CD4-positive, alpha-beta memory T cell (primary cell): ENCODE data around the gene FABP6. TPM values are rescaled to one million over a fixed set of nuclear protein-coding genes. Genes with fewer than 3 reads are reported as not detected.

ENCODE experiments used
- CTCF ChIA-PET: fragments of 350-600 bp; sonication (Branson Sonifier 250); formaldehyde crosslinking; loops from one replicate; lab custom pipeline; 2021; ENCODE audit warnings: inconsistent platforms; ENCODE audit not compliant: partially characterized antibody; lab: Charles Lee
- POLR2A ChIA-PET: fragments of 350-600 bp; sonication (Branson Sonifier 250); formaldehyde crosslinking; loops from one replicate; lab custom pipeline; 2021; ENCODE audit not compliant: partially characterized antibody; lab: Charles Lee
- DNase-seq, 5 donors: peaks; one replicate each; pipeline versions ENCODE4 v3.0.0 to v3.0.0-alpha.2; 2020 to 2022; ENCODE audit warnings: mixed read lengths in 1 of 5
- H3K27ac ChIP-seq: one replicate; pipeline ENCODE4 v1.7.0; 2013; ENCODE audit warnings: low read depth, low read length
- H3K27me3 ChIP-seq: 2 replicates; pipeline ENCODE4 v1.7.0; 2013; ENCODE audit warnings: mild to moderate bottlenecking, low read length, moderate library complexity; ENCODE audit not compliant: insufficient read depth
- H3K36me3 ChIP-seq: 2 replicates; pipeline ENCODE4 v1.7.0; 2013; ENCODE audit warnings: mild to moderate bottlenecking, low read length, moderate library complexity; ENCODE audit not compliant: insufficient read depth
- H3K4me1 ChIP-seq: 2 replicates; pipeline ENCODE4 v1.7.0; 2013; ENCODE audit warnings: mild to moderate bottlenecking, low read length, moderate library complexity; ENCODE audit not compliant: insufficient read depth
- H3K4me3 ChIP-seq, 2 donors: one replicate each; pipeline ENCODE4 v1.7.0; 2013; ENCODE audit warnings: low read length in 2 of 2, mild to moderate bottlenecking in 1 of 2
- H3K9me3 ChIP-seq, 2 donors: one replicate each; pipeline ENCODE4 v1.7.0; 2013; ENCODE audit warnings: low read length in 2 of 2, control low read depth in 1 of 2; ENCODE audit not compliant: control insufficient read depth in 1 of 2
- H3K27ac Mint-ChIP-seq, 7 donors: one replicate each; pipeline ENCODE4 v1.8.0; 2020 to 2021; ENCODE audit warnings: mixed read lengths in 7 of 7, mild to moderate bottlenecking in 6 of 7, inconsistent platforms in 3 of 7, moderate library complexity in 3 of 7
- H3K27me3 Mint-ChIP-seq, 2 donors: one replicate each; pipeline ENCODE4 v1.8.0; 2020 to 2021; ENCODE audit warnings: mixed read lengths in 2 of 2
- H3K36me3 Mint-ChIP-seq, 2 donors: one replicate each; pipeline ENCODE4 v1.8.0; 2020 to 2021; ENCODE audit warnings: mixed read lengths in 2 of 2, inconsistent platforms in 1 of 2, mild to moderate bottlenecking in 1 of 2
- H3K4me1 Mint-ChIP-seq, 4 donors: one replicate each; pipeline ENCODE4 v1.8.0; 2020 to 2021; ENCODE audit warnings: mixed read lengths in 4 of 4, mild to moderate bottlenecking in 1 of 4
- H3K4me3 Mint-ChIP-seq, 8 donors: one replicate each; pipeline ENCODE4 v1.8.0; 2020 to 2021; ENCODE audit warnings: mixed read lengths in 8 of 8, mild to moderate bottlenecking in 7 of 8, moderate library complexity in 6 of 8, inconsistent platforms in 3 of 8
- H3K9me3 Mint-ChIP-seq, 8 donors: one replicate each; pipeline ENCODE4 v1.8.0; 2020 to 2021; ENCODE audit warnings: mixed read lengths in 8 of 8, mild to moderate bottlenecking in 5 of 8, inconsistent platforms in 3 of 8, moderate library complexity in 1 of 8
- intact Hi-C: fragments of 100-400 bp; cut with micrococcal nuclease; formaldehyde crosslinking; loops from one replicate; pipeline ENCODE4 v1.15.1; 2023
- polyA plus RNA-seq, 2 donors: library from polyadenylated mRNA; unstranded; fragments of 300-500 nt; fragmentation: Illumina TruSeq; gene quantifications; one replicate each; pipeline ENCODE4 v1.2.3, GENCODE V29; 2021
- total RNA-seq, 2 experiments: library from RNA; stranded (reverse); gene quantifications; one replicate each; pipeline ENCODE4 v1.2.3, GENCODE V29; 2021

The FABP6 gene
- total and polyA plus RNA-seq, 4 experiments from 2014 or later: not detected

GRCh38 chr5:160251406-160252155 is 22.3 kb downstream of the FABP6 start:
- intact Hi-C loops: no loop called here
- Mint-ChIP-seq H3K36me3 (no peaks in the 10 kb centered on the region), H3K27ac (peak overlapping the region in 1 of 7 donors; percentile 44), H3K4me1 (no peaks in the 10 kb centered on the region), H3K4me3 (no peak overlapping the region), H3K9me3 (no peaks in the 10 kb centered on the region), H3K27me3 (peaks cover 0 to 5% of the 10 kb centered on the region in 2 donors)
- H3K36me3 ChIP-seq: no peaks in the 10 kb centered on the region
- H3K4me3 ChIP-seq: no peak overlapping the region
- no peaks in the 10 kb centered on the region for H3K27me3 ChIP-seq
- CTCF ChIA-PET: interaction anchor here (1.2 kb wide), 1 partner anchor 12 kb away, joined by 3 read pairs; no protein-coding TSS in a partner anchor
- H3K4me1 ChIP-seq: no peaks in the 10 kb centered on the region
- no peak for DNase-seq
- H3K9me3 ChIP-seq: no peaks in the 10 kb centered on the region
- POLR2A ChIA-PET: no interaction called here
- H3K27ac ChIP-seq: no peak overlapping the region

GRCh38 chr5:160252916-160253315 is 23.6 kb downstream of the FABP6 start:
- POLR2A ChIA-PET: no interaction called here

GRCh38 chr5:160253441-160253840 is 24.1 kb downstream of the FABP6 start:
- no peaks in the 10 kb centered on the region for H3K9me3 ChIP-seq
- ChIA-PET POLR2A (no interaction called here), CTCF (no interaction called here)
- H3K4me3 ChIP-seq: no peak overlapping the region
- H3K9me3 Mint-ChIP-seq: no peaks in the 10 kb centered on the region
- H3K27ac ChIP-seq: no peak overlapping the region
- no peaks in the 10 kb centered on the region for H3K36me3 ChIP-seq
- intact Hi-C loops: no loop called here
- H3K4me1 ChIP-seq: no peaks in the 10 kb centered on the region
- no peaks in the 10 kb centered on the region for H3K36me3 Mint-ChIP-seq
- peaks cover 0 to 5% of the 10 kb centered on the region in 2 donors for H3K27me3 Mint-ChIP-seq
- no peak for DNase-seq
- H3K4me3 Mint-ChIP-seq: no peak overlapping the region
- no peak overlapping the region for H3K27ac Mint-ChIP-seq
- H3K4me1 Mint-ChIP-seq: no peaks in the 10 kb centered on the region
- no peaks in the 10 kb centered on the region for H3K27me3 ChIP-seq

More at GRCh38 chr5:160252916-160253315, 23.6 kb downstream of the FABP6 start:
- H3K36me3 ChIP-seq: no peaks in the 10 kb centered on the region
- Mint-ChIP-seq H3K9me3 (no peaks in the 10 kb centered on the region), H3K27me3 (peaks cover 0 to 5% of the 10 kb centered on the region in 2 donors), H3K4me1 (no peaks in the 10 kb centered on the region), H3K27ac (no peak overlapping the region), H3K36me3 (no peaks in the 10 kb centered on the region), H3K4me3 (no peak overlapping the region)
- no peaks in the 10 kb centered on the region for H3K4me1 ChIP-seq
- intact Hi-C loops: no loop called here
- CTCF ChIA-PET: interaction anchor here (1.2 kb wide), 1 partner anchor 10 kb away, joined by 3 read pairs; no protein-coding TSS in a partner anchor
- H3K27me3 ChIP-seq: no peaks in the 10 kb centered on the region
- H3K4me3 ChIP-seq: no peak overlapping the region
- DNase-seq: no peak
- no peaks in the 10 kb centered on the region for H3K9me3 ChIP-seq
- H3K27ac ChIP-seq: no peak overlapping the region

- H3K4me3 Mint-ChIP-seq: no peak overlapping the region
- intact Hi-C loops: no loop called here
- no peaks in the 10 kb centered on the region for H3K36me3 Mint-ChIP-seq
- peaks cover 0 to 5% of the 10 kb centered on the region in 2 donors for H3K27me3 Mint-ChIP-seq
- Histone ChIP-seq H3K9me3 (no peaks in the 10 kb centered on the region), H3K27ac (no peak overlapping the region), H3K36me3 (no peaks in the 10 kb centered on the region), H3K27me3 (no peaks in the 10 kb centered on the region), H3K4me1 (no peaks in the 10 kb centered on the region), H3K4me3 (no peak overlapping the region)
- CTCF ChIA-PET: interaction anchor here (1.4 kb wide), 1 partner anchor 9 kb away, joined by 3 read pairs; no protein-coding TSS in a partner anchor
- no peak for DNase-seq
- H3K9me3 Mint-ChIP-seq: no peaks in the 10 kb centered on the region
- no peak overlapping the region for H3K27ac Mint-ChIP-seq
- POLR2A ChIA-PET: no interaction called here
- H3K4me1 Mint-ChIP-seq: no peaks in the 10 kb centered on the region
Measured at GRCh38 chr5:160254706-160255105, 25.4 kb downstream of the FABP6 start.

GRCh38 chr5:160259341-160259740 is 30.0 kb downstream of the FABP6 start:
- POLR2A ChIA-PET: no interaction called here

GRCh38 chr5:160260006-160260775 is 30.9 kb downstream of the FABP6 start:
- no peak overlapping the region for H3K4me3 Mint-ChIP-seq
- intact Hi-C loops: no loop called here
- no peak overlapping the region for H3K27ac ChIP-seq
- H3K27me3 ChIP-seq: no peaks in the 10 kb centered on the region
- no peak for DNase-seq
- H3K27ac Mint-ChIP-seq: no peak overlapping the region
- H3K9me3 Mint-ChIP-seq: no peaks in the 10 kb centered on the region
- no peaks in the 10 kb centered on the region for H3K4me1 ChIP-seq
- no peaks in the 10 kb centered on the region for H3K36me3 Mint-ChIP-seq
- H3K4me3 ChIP-seq: no peak overlapping the region
- peaks cover 0 to 2% (median 0%) of the 10 kb centered on the region in 4 donors for H3K4me1 Mint-ChIP-seq
- peaks cover 2 to 4% of the 10 kb centered on the region in 2 donors for H3K27me3 Mint-ChIP-seq
- ChIA-PET CTCF (no interaction called here), POLR2A (no interaction called here)
- no peaks in the 10 kb centered on the region for H3K36me3 ChIP-seq
- no peaks in the 10 kb centered on the region for H3K9me3 ChIP-seq

More at GRCh38 chr5:160259341-160259740, 30.0 kb downstream of the FABP6 start:
- Mint-ChIP-seq H3K4me3 (no peak overlapping the region), H3K27me3 (peaks cover 2 to 3% of the 10 kb centered on the region in 2 donors), H3K9me3 (no peaks in the 10 kb centered on the region), H3K27ac (no peak overlapping the region), H3K36me3 (no peaks in the 10 kb centered on the region), H3K4me1 (peaks cover 0 to 2% (median 0%) of the 10 kb centered on the region in 4 donors)
- intact Hi-C loops: no loop called here
- Histone ChIP-seq H3K27ac (no peak overlapping the region), H3K4me1 (no peaks in the 10 kb centered on the region), H3K27me3 (no peaks in the 10 kb centered on the region), H3K4me3 (no peak overlapping the region), H3K9me3 (no peaks in the 10 kb centered on the region), H3K36me3 (no peaks in the 10 kb centered on the region)
- no peak for DNase-seq
- CTCF ChIA-PET: no interaction called here
